GM13977 (cell line): ENCODE data around the gene GPRC5D.

Experiments used
- DNase-seq: peaks from one replicate; pipeline ENCODE4 v3.0.0; 2012; ENCODE audit warnings: low spot score
- CTCF ChIP-seq: IDR thresholded peaks from 2 replicates; pipeline ENCODE4 v1.5.1; 2012; ENCODE audit warnings: mild to moderate bottlenecking, control low read depth; ENCODE audit not compliant: insufficient read depth; ENCODE audit errors: extremely low read depth, missing control alignments
- in situ Hi-C: fragments of 300-500 bp; cut with MboI; formaldehyde crosslinking; loops from one replicate; pipeline ENCODE4 v1.12.0; 2022; ENCODE audit warnings: low sequenced_read_pairs, low pct_unique_long_range_greater_than_20kb, mixed read lengths, inconsistent platforms; ENCODE audit not compliant: unreplicated experiment

The GPRC5D gene

GRCh38 chr12:12974211-12974610 is 22.2 kb upstream of the GPRC5D start:
- DNase-seq, result no peak
- TF ChIP-seq CTCF, result no peak
- in situ Hi-C loops, result no loop called here

- in situ Hi-C loops, result no loop called here
- no peak for TF ChIP-seq CTCF
- no peak for DNase-seq
Observed at GRCh38 chr12:12973019-12973418, 21.0 kb upstream of the GPRC5D start.

GRCh38 chr12:12965836-12966235 is 13.9 kb upstream of the GPRC5D start:
- TF ChIP-seq CTCF, result no peak
- no peak for DNase-seq
- in situ Hi-C loops, result no loop called here

GRCh38 chr12:12964255-12964654 is 12.3 kb upstream of the GPRC5D start:
- TF ChIP-seq CTCF, result no peak
- no peak for DNase-seq
- in situ Hi-C loops, result no loop called here

GRCh38 chr12:12960639-12961209 is 8.8 kb upstream of the GPRC5D start:
- no peak for TF ChIP-seq CTCF
- in situ Hi-C loops, result no loop called here
- no peak for DNase-seq

GRCh38 chr12:12958886-12959285 is 6.9 kb upstream of the GPRC5D start:
- no peak for DNase-seq
- in situ Hi-C loops, result no loop called here
- no peak for TF ChIP-seq CTCF

GRCh38 chr12:12954878-12955625 is 3.1 kb upstream of the GPRC5D start:
- no peak for DNase-seq
- in situ Hi-C loops, result no loop called here
- TF ChIP-seq CTCF, result no peak
